IMR-90 (cell line): ENCODE measurements around the gene MAST1. TPM values are rescaled to one million over a fixed set of nuclear protein-coding genes. Genes with fewer than 3 reads are reported as not detected.

Experiments
- ATAC-seq: fragments of 200-7000 bp; cut with Tn5 transposase; 2 replicates; pipeline ENCODE4 v1.9.1; 2020; ENCODE audit warnings: low read depth, mild to moderate bottlenecking, moderate library complexity
- BruUV-seq: library from RNA; stranded (reverse); fragments of 400-500 nt; replicated peaks from 2 replicates; lab custom pipeline; 2021; lab: Mats Ljungman, UMichigan
- CTCF ChIA-PET: fragments of 300-600 bp; formaldehyde crosslinking; extraction: SDS; loops from one replicate; lab custom pipeline; 2021; ENCODE audit warnings: antibody characterized with exemption; lab: Yijun Ruan, JAX
- POLR2A ChIA-PET: fragments of 300-600 bp; sonication (Branson Sonifier 250); formaldehyde crosslinking; loops from one replicate; lab custom pipeline; 2022; ENCODE audit warnings: antibody characterized with exemption; ENCODE audit not compliant: unreplicated experiment; lab: Charles Lee
- DNase-seq: peaks from one replicate; pipeline ENCODE4 v3.0.0; 2013
- H2AFZ ChIP-seq: replicated peaks from 2 replicates; pipeline ENCODE3; 2013; ENCODE audit warnings: low read length, mild to moderate bottlenecking; ENCODE audit not compliant: poor library complexity
- H2AK5ac ChIP-seq: 2 replicates; pipeline ENCODE4 v1.6.1; 2013; ENCODE audit warnings: low read depth, low read length, inconsistent platforms
- H2AK9ac ChIP-seq: replicated peaks from 2 replicates; pipeline ENCODE3; 2013; ENCODE audit warnings: mild to moderate bottlenecking, low read depth, low read length, moderate library complexity; ENCODE audit not compliant: poor library complexity
- H2BK120ac ChIP-seq: 2 replicates; pipeline ENCODE4 v1.6.1; 2013; ENCODE audit warnings: low read depth, low read length, inconsistent platforms
- H2BK15ac ChIP-seq: 3 replicates; pipeline ENCODE4 v1.6.1; 2013; ENCODE audit warnings: low read depth, low read length, inconsistent platforms
- H2BK20ac ChIP-seq: 2 replicates; pipeline ENCODE4 v1.6.1; 2013; ENCODE audit warnings: low read depth, mild to moderate bottlenecking, inconsistent platforms, low read length, moderate library complexity
- H2BK5ac ChIP-seq: 2 replicates; pipeline ENCODE4 v1.6.1; 2013; ENCODE audit warnings: mild to moderate bottlenecking, low read depth, low read length, inconsistent platforms; ENCODE audit not compliant: poor library complexity, severe bottlenecking
- H3K14ac ChIP-seq: replicated peaks from 2 replicates; pipeline ENCODE4 v1.6.1; 2013; ENCODE audit warnings: low read depth, low read length, inconsistent platforms
- H3K18ac ChIP-seq: 2 replicates; pipeline ENCODE4 v1.6.1; 2013; ENCODE audit warnings: low read depth, low read length, control low read depth
- H3K23ac ChIP-seq: 2 replicates; pipeline ENCODE4 v1.6.1; 2013; ENCODE audit warnings: low read depth, low read length, inconsistent platforms
- H3K27ac ChIP-seq: 2 replicates; pipeline ENCODE4 v1.5.1; 2013; ENCODE audit warnings: mild to moderate bottlenecking, control low read depth, low read length; ENCODE audit not compliant: insufficient read depth
- H3K27me3 ChIP-seq: 2 replicates; pipeline ENCODE4 v1.6.1; 2013; ENCODE audit warnings: low read length; ENCODE audit not compliant: control insufficient read depth, insufficient read depth
- H3K36me3 ChIP-seq: 2 replicates; pipeline ENCODE4 v1.6.1; 2013; ENCODE audit warnings: low read length, mixed read lengths; ENCODE audit not compliant: control insufficient read depth, insufficient read depth
- H3K4ac ChIP-seq: 2 replicates; pipeline ENCODE4 v1.6.1; 2013; ENCODE audit warnings: low read depth, low read length, inconsistent platforms
- H3K4me1 ChIP-seq: 2 replicates; pipeline ENCODE4 v1.6.1; 2013; ENCODE audit warnings: low read length, mixed read lengths; ENCODE audit not compliant: control insufficient read depth, insufficient read depth
- H3K4me2 ChIP-seq: 2 replicates; pipeline ENCODE4 v1.6.1; 2013; ENCODE audit warnings: low read depth, mild to moderate bottlenecking, control low read depth, low read length, moderate library complexity
- H3K4me3 ChIP-seq: 2 replicates; pipeline ENCODE4 v1.5.1; 2013; ENCODE audit warnings: low read depth, mild to moderate bottlenecking, control low read depth, low read length, moderate library complexity; ENCODE audit not compliant: insufficient read depth
- H3K56ac ChIP-seq: 2 replicates; pipeline ENCODE4 v1.6.1; 2013; ENCODE audit warnings: low read length, inconsistent platforms; ENCODE audit not compliant: insufficient read depth; ENCODE audit errors: extremely low read depth
- H3K79me1 ChIP-seq, 2 experiments: 2 replicates each; pipeline ENCODE4 v1.6.1; 2013; ENCODE audit warnings: low read length in 2 of 2, inconsistent platforms in 1 of 2, low read depth in 1 of 2
- H3K9ac ChIP-seq: 2 replicates; pipeline ENCODE4 v1.6.1; 2013; ENCODE audit warnings: low read depth, low read length, control low read depth
- H3K9me1 ChIP-seq: 2 replicates; pipeline ENCODE4 v1.6.1; 2013; ENCODE audit warnings: low read length, inconsistent platforms; ENCODE audit not compliant: insufficient read depth
- H3K9me3 ChIP-seq: 2 replicates; pipeline ENCODE4 v1.6.1; 2013; ENCODE audit warnings: low read length; ENCODE audit not compliant: control insufficient read depth, insufficient read depth
- H4K20me1 ChIP-seq: 2 replicates; pipeline ENCODE4 v1.6.1; 2013; ENCODE audit warnings: low read length, inconsistent platforms; ENCODE audit not compliant: insufficient read depth
- H4K5ac ChIP-seq: 2 replicates; pipeline ENCODE4 v1.6.1; 2013; ENCODE audit warnings: mild to moderate bottlenecking, low read depth, low read length, control low read depth
- H4K8ac ChIP-seq, 2 experiments: 2 replicates each; pipeline ENCODE4 v1.6.1; 2013; ENCODE audit warnings: low read depth in 2 of 2, low read length in 2 of 2, control low read depth in 1 of 2, inconsistent platforms in 1 of 2
- H4K91ac ChIP-seq: 2 replicates; pipeline ENCODE4 v1.6.1; 2013; ENCODE audit warnings: low read depth, low read length, inconsistent platforms; ENCODE audit not compliant: insufficient read depth
- CEBPB ChIP-seq: IDR thresholded peaks from 2 replicates; pipeline ENCODE4 v1.6.1; 2012; ENCODE audit warnings: low read depth, low read length, improper control_type of control experiment
- CHD1 ChIP-seq: IDR thresholded peaks from 2 replicates; pipeline ENCODE4 v1.6.1; 2012; ENCODE audit warnings: low read depth, low read length, improper control_type of control experiment
- FOS ChIP-seq: fragments of 150-350 bp; IDR thresholded peaks from 2 replicates; pipeline ENCODE4 v1.6.1; 2016; ENCODE audit warnings: low read depth, low read length
- MAFK ChIP-seq: IDR thresholded peaks from 2 replicates; pipeline ENCODE4 v1.6.1; 2012; ENCODE audit warnings: low read depth, low read length, improper control_type of control experiment
- MAZ ChIP-seq: IDR thresholded peaks from 2 replicates; pipeline ENCODE4 v1.6.1; 2012; ENCODE audit warnings: low read depth, mild to moderate bottlenecking, low read length, improper control_type of control experiment, moderate library complexity, borderline replicate concordance
- POLR2A ChIP-seq: IDR thresholded peaks from 2 replicates; pipeline ENCODE4 v1.6.1; 2012; ENCODE audit warnings: mild to moderate bottlenecking, low read depth, low read length
- RAD21 ChIP-seq: IDR thresholded peaks from 2 replicates; pipeline ENCODE4 v1.6.1; 2012; ENCODE audit warnings: low read length, improper control_type of control experiment
- SMC3 ChIP-seq: fragments of 150-350 bp; IDR thresholded peaks from 2 replicates; pipeline ENCODE4 v1.6.1; 2016; ENCODE audit warnings: low read depth, mild to moderate bottlenecking, antibody characterized with exemption, low read length, moderate library complexity
- WGBS, 2 experiments: methylation state at CpG; one replicate each; pipeline versions ENCODE4 v1.1.5 to v1.1.7; 2013; ENCODE audit warnings: missing lambda C conversion rate in 2 of 2; ENCODE audit not compliant: insufficient read length in 1 of 2; ENCODE audit errors: extremely low coverage in 2 of 2; 5-methylcytosine and 5-hydroxymethylcytosine counted together
- dilution Hi-C: fragments of 300-500 bp; cut with HindIII; formaldehyde crosslinking; loops from one replicate; pipeline ENCODE4 v1.14.3; 2018; ENCODE audit warnings: low sequenced_read_pairs; ENCODE audit not compliant: unreplicated experiment
- in situ Hi-C: fragments of 300-500 bp; cut with MboI; formaldehyde crosslinking; loops from 3 replicates; pipeline ENCODE4 v1.14.3; 2019; ENCODE audit warnings: low sequenced_read_pairs, inconsistent platforms, mixed read lengths
- intact Hi-C: fragments of 100-400 bp; cut with micrococcal nuclease; formaldehyde crosslinking; loops from 2 replicates; pipeline ENCODE4 v1.10.0; 2022
- polyA plus RNA-seq, 3 experiments: library from polyadenylated mRNA; depleted of rRNA; stranded (reverse); fragments of >200 nt; gene quantifications; 2 replicates each; pipeline ENCODE4 v1.2.3, GENCODE V29; 2012; ENCODE audit warnings: low replicate concordance in 1 of 3
- total RNA-seq: library from RNA; depleted of rRNA; stranded (reverse); fragments of >200 nt; gene quantifications from 2 replicates; pipeline ENCODE4 v1.2.3, GENCODE V29; 2012
- TF ChIP-seq, protein P1 (sequence below): conservative IDR thresholded peaks from 2 replicates; pipeline ENCODE4 v1.5.1; 2012; ENCODE audit warnings: mild to moderate bottlenecking, low read depth, low read length, improper control_type of control experiment

The MAST1 gene
- total and polyA plus RNA-seq, 2 of the 4 experiments (the other 2 are of a cell fraction), result 0.56 to 1.1 TPM

DNA sequence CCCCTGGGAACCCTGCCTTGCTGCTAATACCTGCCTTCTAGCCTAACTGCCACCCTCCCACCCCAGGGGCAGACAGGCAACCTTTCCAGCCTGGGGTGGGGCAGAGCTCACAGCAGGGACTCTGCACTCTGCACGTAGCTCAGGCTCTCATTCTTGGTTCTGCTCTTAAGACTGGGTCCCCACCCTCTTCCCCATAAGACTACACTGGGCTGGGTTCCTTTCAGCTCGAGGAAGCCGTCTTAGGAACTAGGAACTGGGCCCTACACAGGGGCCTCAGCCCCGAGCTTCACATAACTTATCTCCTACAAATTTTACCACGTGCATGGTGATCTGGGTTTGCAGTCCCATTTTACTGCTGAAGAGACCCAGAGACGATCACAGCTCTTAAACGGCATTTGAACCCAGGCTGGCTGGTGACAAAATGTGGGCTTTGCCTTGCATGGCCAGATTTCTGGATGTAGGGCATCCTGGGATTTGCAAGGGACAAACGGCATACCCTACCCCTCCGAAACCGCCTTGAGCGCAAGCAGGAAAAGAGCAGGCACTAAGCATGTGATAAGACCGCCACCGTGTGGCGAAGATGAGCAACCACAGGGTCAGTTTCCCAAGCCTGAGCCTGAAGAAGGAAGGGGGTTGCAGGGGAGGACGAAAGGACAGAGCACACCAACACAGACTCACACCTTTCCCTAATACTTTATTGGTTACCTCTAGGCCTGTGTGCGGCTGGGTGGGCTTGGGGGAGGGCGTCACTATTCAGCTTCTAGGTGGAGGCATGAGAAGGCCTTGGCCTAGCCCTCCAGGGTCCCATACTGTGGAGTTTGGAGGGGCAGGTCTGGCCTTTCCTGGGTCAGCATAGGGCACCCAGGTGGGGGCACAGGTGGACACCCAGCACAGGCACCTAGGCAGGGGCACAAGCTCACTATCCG is 41.9 kb upstream of the MAST1 start:
- H3K9me3 ChIP-seq, result no peaks in the 10 kb centered on the region
- H2BK20ac ChIP-seq, result no peak overlapping the region
- H3K4me3 ChIP-seq, result no peak overlapping the region
- H3K18ac ChIP-seq, result no peak overlapping the region
- H3K14ac ChIP-seq, result no peak overlapping the region
- no peak overlapping the region for H2BK5ac ChIP-seq
- ATAC-seq (peak; percentile 38), DNase-seq (peak; percentile 81)
- no peak overlapping the region for H3K23ac ChIP-seq
- no peak overlapping the region for H4K5ac ChIP-seq
- no peak overlapping the region for H3K9ac ChIP-seq
- CTCF ChIA-PET, result interaction anchor here (0.6 to 4.1 kb wide), 9 partner anchors 14 to 218 kb away, joined by 3 to 30 read pairs (median 5); no protein-coding TSS in a partner anchor
- dilution Hi-C loops (no loop called here), intact Hi-C loops (loop anchor here (1.0 kb wide), 5 partner anchors 19 to 120 kb away; no protein-coding TSS in a partner anchor), in situ Hi-C loops (loop anchor here (25.0 kb wide), 1 partner anchor 1041 kb away; no protein-coding TSS in a partner anchor)
- peak; percentile 76; the same call in 1 of the 2 replicates for TF ChIP-seq POLR2A
- TF ChIP-seq CHD1, result peak; percentile 72; the same call in 1 of the 2 replicates
- peak; percentile 99 for TF ChIP-seq RAD21
- no peak; the same call in 1 of the 2 replicates for TF ChIP-seq MAFK
- TF ChIP-seq CEBPB, result no peak
- TF ChIP-seq SMC3, result peak; percentile 94
- TF ChIP-seq, protein P1, sequence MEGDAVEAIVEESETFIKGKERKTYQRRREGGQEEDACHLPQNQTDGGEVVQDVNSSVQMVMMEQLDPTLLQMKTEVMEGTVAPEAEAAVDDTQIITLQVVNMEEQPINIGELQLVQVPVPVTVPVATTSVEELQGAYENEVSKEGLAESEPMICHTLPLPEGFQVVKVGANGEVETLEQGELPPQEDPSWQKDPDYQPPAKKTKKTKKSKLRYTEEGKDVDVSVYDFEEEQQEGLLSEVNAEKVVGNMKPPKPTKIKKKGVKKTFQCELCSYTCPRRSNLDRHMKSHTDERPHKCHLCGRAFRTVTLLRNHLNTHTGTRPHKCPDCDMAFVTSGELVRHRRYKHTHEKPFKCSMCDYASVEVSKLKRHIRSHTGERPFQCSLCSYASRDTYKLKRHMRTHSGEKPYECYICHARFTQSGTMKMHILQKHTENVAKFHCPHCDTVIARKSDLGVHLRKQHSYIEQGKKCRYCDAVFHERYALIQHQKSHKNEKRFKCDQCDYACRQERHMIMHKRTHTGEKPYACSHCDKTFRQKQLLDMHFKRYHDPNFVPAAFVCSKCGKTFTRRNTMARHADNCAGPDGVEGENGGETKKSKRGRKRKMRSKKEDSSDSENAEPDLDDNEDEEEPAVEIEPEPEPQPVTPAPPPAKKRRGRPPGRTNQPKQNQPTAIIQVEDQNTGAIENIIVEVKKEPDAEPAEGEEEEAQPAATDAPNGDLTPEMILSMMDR, result peak; percentile 98; the same call in 1 of the 2 replicates
- no peak for TF ChIP-seq FOS
- peak; percentile 51; the same call in 1 of the 2 replicates for TF ChIP-seq MAZ
- WGBS, 2 experiments, result 19% methylated on average over 3 of the region's 18 CpGs; no CpG with 5 or more reads in 1 of the 2 experiments
- H2AK9ac ChIP-seq, result peak overlapping the region; percentile 86
- BruUV-seq, result no TSS peak
- H3K4me2 ChIP-seq, result no peak overlapping the region
- no peaks in the 10 kb centered on the region for H3K9me1 ChIP-seq
- H3K27me3 ChIP-seq, result no peaks in the 10 kb centered on the region
- peak overlapping the region; percentile 19 for H3K4ac ChIP-seq
- H2AK5ac ChIP-seq, result peak overlapping the region; percentile 27; the same call in 1 of the 2 replicates
- peaks cover 4 to 36% of the 10 kb centered on the region in 2 experiments; a peak in 3 of 4 replicates for H3K79me1 ChIP-seq
- no peak overlapping the region for H3K56ac ChIP-seq
- peak overlapping the region; percentile 69 for H2AFZ ChIP-seq
- no peak overlapping the region for H3K27ac ChIP-seq
- no peak overlapping the region for H2BK120ac ChIP-seq
- H4K8ac ChIP-seq, result peak overlapping the region in 1 of 2 experiments; percentile 37; a peak in 1 of 4 replicates
- H4K20me1 ChIP-seq, result peaks cover 19% of the 10 kb centered on the region
- peaks cover 6% of the 10 kb centered on the region for H3K4me1 ChIP-seq
- H2BK15ac ChIP-seq, result no peak overlapping the region
- POLR2A ChIA-PET, result no interaction called here
- peaks cover 9% of the 10 kb centered on the region for H3K36me3 ChIP-seq
- H4K91ac ChIP-seq, result no peak overlapping the region
